OCI-LY1 (cell line): Measurements from ENCODE around the gene VPS37D.

Experiments used
- CTCF ChIP-seq: fragments of 200-600 bp; sonication (generic), shearing (Covaris generic); IDR thresholded peaks from 2 replicates; pipeline ENCODE4 v1.5.1; 2017; ENCODE audit warnings: mild to moderate bottlenecking, antibody characterized with exemption, low read length, moderate library complexity, mixed read lengths
- EZH2 ChIP-seq: fragments of 200-600 bp; sonication (generic), shearing (Covaris generic); IDR thresholded peaks from 2 replicates; pipeline ENCODE4 v1.8.0; 2017; ENCODE audit warnings: borderline replicate concordance, mixed run types, mild to moderate bottlenecking, antibody characterized with exemption, low read length, moderate library complexity, mixed read lengths

- TF ChIP-seq CTCF (no peak), EZH2 (no peak)
Measured at GRCh38 chr7:73650524-73650923, 17.1 kb upstream of the VPS37D start.
